GM12878 (cell line): ENCODE data around the gene TTC33. TPM values are rescaled to one million over a fixed set of nuclear protein-coding genes. Genes with fewer than 3 reads are reported as not detected.

Source experiments
- BCLAF1 ChIP-seq: fragments of 450-650 bp; IDR thresholded peaks from 2 replicates; pipeline ENCODE4 v1.6.1; 2017; ENCODE audit warnings: antibody characterized with exemption, mild to moderate bottlenecking, moderate library complexity
- BHLHE40 ChIP-seq, 2 experiments: fragments of 450-650 bp in 1 of 2; IDR thresholded peaks; 2 replicates each; pipeline ENCODE4 v1.6.1; 2011 to 2017; ENCODE audit warnings: low read depth in 2 of 2, borderline replicate concordance in 1 of 2, improper control_type of control experiment in 1 of 2, low read length in 1 of 2, mild to moderate bottlenecking in 1 of 2
- BMI1 ChIP-seq: fragments of 450-650 bp; IDR thresholded peaks from 2 replicates; pipeline ENCODE4 v1.6.1; 2016; ENCODE audit warnings: mild to moderate bottlenecking, moderate library complexity, borderline replicate concordance
- CEBPB ChIP-seq, 2 experiments: fragments of 150-350 bp in 1 of 2; IDR thresholded peaks; 2 replicates each; pipeline ENCODE4 v1.6.1; 2012 to 2014; ENCODE audit warnings: low read depth in 2 of 2, low read length in 2 of 2, borderline replicate concordance in 1 of 2, inconsistent platforms in 1 of 2
- E2F4 ChIP-seq: IDR thresholded peaks from 2 replicates; pipeline ENCODE4 v1.6.1; 2012; ENCODE audit warnings: low read depth, low read length, improper control_type of control experiment
- EP300 ChIP-seq, 2 experiments: fragments of 150-350 bp in 1 of 2; IDR thresholded peaks; 2 replicates each; pipeline ENCODE4 v1.6.1; 2011 to 2012; ENCODE audit warnings: low read depth in 2 of 2, low read length in 2 of 2, borderline replicate concordance in 1 of 2, improper control_type of control experiment in 1 of 2, inconsistent platforms in 1 of 2; ENCODE audit not compliant: control insufficient read depth in 1 of 2
- EZH2 ChIP-seq: IDR thresholded peaks from 2 replicates; pipeline ENCODE4 v1.6.1; 2012; ENCODE audit warnings: low read depth, mild to moderate bottlenecking, control low read depth, inconsistent platforms, low read length, borderline replicate concordance; ENCODE audit not compliant: control insufficient read depth
- MLLT1 ChIP-seq: fragments of 450-650 bp; IDR thresholded peaks from 2 replicates; pipeline ENCODE4 v1.6.1; 2016; ENCODE audit warnings: mild to moderate bottlenecking
- NBN ChIP-seq: fragments of 450-650 bp; IDR thresholded peaks from 2 replicates; pipeline ENCODE4 v1.6.1; 2016
- RELB ChIP-seq: fragments of 450-650 bp; IDR thresholded peaks from 2 replicates; pipeline ENCODE4 v1.6.1; 2017; ENCODE audit warnings: low read depth, mild to moderate bottlenecking, moderate library complexity
- polyA plus RNA-seq, 11 experiments: library from polyadenylated mRNA; depleted of rRNA in 4 of 11; unstranded in 6 of 11; stranded (reverse) in 5 of 11; fragments of >200 nt; fragmentation: Nextera tagmentation in 4 of 11; fragmentation: Illumina TruSeq in 1 of 11; extraction: Ambion mirVana in 4 of 11; extraction: Trizol in 1 of 11; gene quantifications; 1 replicate in 1 of 11; 2 replicates in 10 of 11; pipeline versions ENCODE4 v1.2.1 to v1.2.3, GENCODE V29; 2011 to 2016; ENCODE audit warnings: inconsistent platforms in 2 of 11, missing spikeins in 2 of 11, low read depth in 1 of 11
- total RNA-seq, 4 experiments: library from RNA; depleted of rRNA in 3 of 4; stranded (reverse); fragments of >200 nt in 3 of 4; fragmentation: Illumina TruSeq in 1 of 4; extraction: Trizol in 1 of 4; gene quantifications; 2 replicates each; pipeline versions ENCODE4 v1.2.1 to v1.2.3, GENCODE V29; 2013 to 2021
- TF ChIP-seq, protein P1 (sequence below), 3 experiments: IDR thresholded peaks in 2 of 3; conservative IDR thresholded peaks in 1 of 3; 2 replicates each; pipeline ENCODE4 v1.5.1; 2011; ENCODE audit warnings: low read depth in 3 of 3, low read length in 3 of 3, mild to moderate bottlenecking in 3 of 3, control low read depth in 2 of 3, moderate library complexity in 2 of 3, inconsistent platforms in 1 of 3, mixed read lengths in 1 of 3; ENCODE audit not compliant: control insufficient read depth in 2 of 3, insufficient read depth in 1 of 3; ENCODE audit errors: extremely low read depth in 1 of 3
- TF ChIP-seq, protein P2 (sequence below): fragments of 450-650 bp; IDR thresholded peaks from 2 replicates; pipeline ENCODE4 v1.6.1; 2018; ENCODE audit warnings: mild to moderate bottlenecking, low read depth, moderate library complexity; ENCODE audit not compliant: partially characterized antibody
- TF ChIP-seq, protein P3 (sequence below): IDR thresholded peaks from 2 replicates; pipeline ENCODE4 v1.6.1; 2012; ENCODE audit warnings: low read depth, low read length, improper control_type of control experiment

The TTC33 gene
- total and polyA plus RNA-seq, 10 of the 15 experiments (the other 5 are each of a cell fraction or from before 2014, with no cell fraction given), result 7.9 to 22.3 (median 14.6) TPM

DNA sequence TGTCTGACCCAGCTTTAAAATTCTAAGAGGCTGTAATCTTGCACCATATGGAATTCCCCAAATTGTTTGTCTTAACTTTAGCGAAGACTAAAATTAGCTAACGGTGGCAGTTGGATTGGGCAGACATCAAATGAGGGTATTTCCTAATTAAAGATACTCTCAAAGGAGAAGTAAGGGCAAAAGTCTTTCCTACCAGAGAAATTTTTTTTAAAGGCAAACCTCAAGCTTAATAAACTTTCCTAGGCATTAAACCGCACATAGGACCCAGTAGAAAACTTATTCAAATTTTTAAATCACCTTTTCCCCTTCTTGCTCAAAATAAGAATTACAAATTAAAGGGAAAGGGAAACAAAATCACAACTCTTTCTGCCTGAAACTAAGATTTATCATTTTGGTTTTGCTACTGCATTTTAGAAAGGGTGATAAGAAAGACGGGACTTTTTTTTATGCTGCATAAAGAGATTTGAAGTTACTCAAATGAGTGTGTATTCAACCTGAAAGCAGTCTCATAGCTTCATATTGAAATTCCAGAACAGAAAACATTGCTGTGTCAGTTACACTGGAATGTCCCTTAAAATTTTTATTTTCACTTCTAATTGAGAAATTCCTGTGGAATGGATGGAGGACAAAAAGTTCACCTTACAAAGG, 265.2 kb downstream of the TTC33 start (continued):
- TF ChIP-seq E2F4 (no peak), BHLHE40 (IDR thresholded peaks at IDR 0.05; ENCODE audit: borderline replicate concordance in 1 of 2, low read depth in 2 of 2, low read length in 1 of 2) (peak in 1 of 2 experiments; percentile 52; a peak in 1 of 4 replicates), BMI1 (peak; percentile 74), CEBPB (IDR thresholded peaks at IDR 0.05; ENCODE audit: borderline replicate concordance in 1 of 2, low read depth in 2 of 2, low read length in 2 of 2) (no peak; a peak in 1 of 4 replicates), EZH2 (no peak), EP300 (IDR thresholded peaks at IDR 0.05; ENCODE audit: borderline replicate concordance in 1 of 2, control insufficient read depth in 1 of 2, low read depth in 2 of 2, low read length in 2 of 2) (peak; percentile 54 to 75; a peak in 2 of 4 replicates), BCLAF1 (no peak), NBN (peak; percentile 28; the same call in 1 of the 2 replicates), MLLT1 (peak; percentile 82), RELB (peak; percentile 95)
- TF ChIP-seq, protein P1, sequence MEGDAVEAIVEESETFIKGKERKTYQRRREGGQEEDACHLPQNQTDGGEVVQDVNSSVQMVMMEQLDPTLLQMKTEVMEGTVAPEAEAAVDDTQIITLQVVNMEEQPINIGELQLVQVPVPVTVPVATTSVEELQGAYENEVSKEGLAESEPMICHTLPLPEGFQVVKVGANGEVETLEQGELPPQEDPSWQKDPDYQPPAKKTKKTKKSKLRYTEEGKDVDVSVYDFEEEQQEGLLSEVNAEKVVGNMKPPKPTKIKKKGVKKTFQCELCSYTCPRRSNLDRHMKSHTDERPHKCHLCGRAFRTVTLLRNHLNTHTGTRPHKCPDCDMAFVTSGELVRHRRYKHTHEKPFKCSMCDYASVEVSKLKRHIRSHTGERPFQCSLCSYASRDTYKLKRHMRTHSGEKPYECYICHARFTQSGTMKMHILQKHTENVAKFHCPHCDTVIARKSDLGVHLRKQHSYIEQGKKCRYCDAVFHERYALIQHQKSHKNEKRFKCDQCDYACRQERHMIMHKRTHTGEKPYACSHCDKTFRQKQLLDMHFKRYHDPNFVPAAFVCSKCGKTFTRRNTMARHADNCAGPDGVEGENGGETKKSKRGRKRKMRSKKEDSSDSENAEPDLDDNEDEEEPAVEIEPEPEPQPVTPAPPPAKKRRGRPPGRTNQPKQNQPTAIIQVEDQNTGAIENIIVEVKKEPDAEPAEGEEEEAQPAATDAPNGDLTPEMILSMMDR (IDR thresholded peaks at IDR 0.05 in 2 of 3, conservative IDR thresholded peaks at IDR 0.05 in 1 of 3; ENCODE audit: control insufficient read depth in 2 of 3, extremely low read depth in 1 of 3, insufficient read depth in 1 of 3, low read depth in 3 of 3, low read length in 3 of 3), result no peak
- TF ChIP-seq, protein P2, sequence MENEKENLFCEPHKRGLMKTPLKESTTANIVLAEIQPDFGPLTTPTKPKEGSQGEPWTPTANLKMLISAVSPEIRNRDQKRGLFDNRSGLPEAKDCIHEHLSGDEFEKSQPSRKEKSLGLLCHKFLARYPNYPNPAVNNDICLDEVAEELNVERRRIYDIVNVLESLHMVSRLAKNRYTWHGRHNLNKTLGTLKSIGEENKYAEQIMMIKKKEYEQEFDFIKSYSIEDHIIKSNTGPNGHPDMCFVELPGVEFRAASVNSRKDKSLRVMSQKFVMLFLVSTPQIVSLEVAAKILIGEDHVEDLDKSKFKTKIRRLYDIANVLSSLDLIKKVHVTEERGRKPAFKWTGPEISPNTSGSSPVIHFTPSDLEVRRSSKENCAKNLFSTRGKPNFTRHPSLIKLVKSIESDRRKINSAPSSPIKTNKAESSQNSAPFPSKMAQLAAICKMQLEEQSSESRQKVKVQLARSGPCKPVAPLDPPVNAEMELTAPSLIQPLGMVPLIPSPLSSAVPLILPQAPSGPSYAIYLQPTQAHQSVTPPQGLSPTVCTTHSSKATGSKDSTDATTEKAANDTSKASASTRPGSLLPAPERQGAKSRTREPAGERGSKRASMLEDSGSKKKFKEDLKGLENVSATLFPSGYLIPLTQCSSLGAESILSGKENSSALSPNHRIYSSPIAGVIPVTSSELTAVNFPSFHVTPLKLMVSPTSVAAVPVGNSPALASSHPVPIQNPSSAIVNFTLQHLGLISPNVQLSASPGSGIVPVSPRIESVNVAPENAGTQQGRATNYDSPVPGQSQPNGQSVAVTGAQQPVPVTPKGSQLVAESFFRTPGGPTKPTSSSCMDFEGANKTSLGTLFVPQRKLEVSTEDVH, result no peak
- TF ChIP-seq, protein P3, sequence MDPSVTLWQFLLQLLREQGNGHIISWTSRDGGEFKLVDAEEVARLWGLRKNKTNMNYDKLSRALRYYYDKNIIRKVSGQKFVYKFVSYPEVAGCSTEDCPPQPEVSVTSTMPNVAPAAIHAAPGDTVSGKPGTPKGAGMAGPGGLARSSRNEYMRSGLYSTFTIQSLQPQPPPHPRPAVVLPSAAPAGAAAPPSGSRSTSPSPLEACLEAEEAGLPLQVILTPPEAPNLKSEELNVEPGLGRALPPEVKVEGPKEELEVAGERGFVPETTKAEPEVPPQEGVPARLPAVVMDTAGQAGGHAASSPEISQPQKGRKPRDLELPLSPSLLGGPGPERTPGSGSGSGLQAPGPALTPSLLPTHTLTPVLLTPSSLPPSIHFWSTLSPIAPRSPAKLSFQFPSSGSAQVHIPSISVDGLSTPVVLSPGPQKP, result no peak
